Activated CD8-positive, alpha-beta memory T cell treated with anti-CD3 and anti-CD28 coated beads, Interleukin-2, amount 50 U/mL, for 4 hours (primary cell): Measurements from ENCODE around the gene PLK3.
A peak's percentile ranks its signal among the peaks of the same experiment; 100 is the strongest.
"Not testable (repeated sequence)": the region's sequence is repeated elsewhere in the genome, so short reads cannot be mapped to it uniquely, and the experiment has no call there.

ENCODE experiments used
- DNase-seq: peaks from one replicate; pipeline ENCODE4 v3.0.0-alpha.2; 2020

Gene PLK3

GRCh38 chr1:44788120-44788860 is 11.9 kb upstream of the PLK3 start, which contains the start of gene BEST4:
TSS of gene BEST4 (minus strand) at chr1:44788170. CDS start at chr1:44787705, 465 bp downstream.
- no peak for DNase-seq

- DNase-seq = no peak
These were observed 9.0 kb upstream of the PLK3 start for GRCh38 chr1:44790968-44791801.

- peak; percentile 3 for DNase-seq
These were observed 7.3 kb upstream of the PLK3 start for GRCh38 chr1:44792736-44793502.

GRCh38 chr1:44797886-44798285 is 2.3 kb upstream of the PLK3 start:
- DNase-seq = not testable (repeated sequence)

DNA sequence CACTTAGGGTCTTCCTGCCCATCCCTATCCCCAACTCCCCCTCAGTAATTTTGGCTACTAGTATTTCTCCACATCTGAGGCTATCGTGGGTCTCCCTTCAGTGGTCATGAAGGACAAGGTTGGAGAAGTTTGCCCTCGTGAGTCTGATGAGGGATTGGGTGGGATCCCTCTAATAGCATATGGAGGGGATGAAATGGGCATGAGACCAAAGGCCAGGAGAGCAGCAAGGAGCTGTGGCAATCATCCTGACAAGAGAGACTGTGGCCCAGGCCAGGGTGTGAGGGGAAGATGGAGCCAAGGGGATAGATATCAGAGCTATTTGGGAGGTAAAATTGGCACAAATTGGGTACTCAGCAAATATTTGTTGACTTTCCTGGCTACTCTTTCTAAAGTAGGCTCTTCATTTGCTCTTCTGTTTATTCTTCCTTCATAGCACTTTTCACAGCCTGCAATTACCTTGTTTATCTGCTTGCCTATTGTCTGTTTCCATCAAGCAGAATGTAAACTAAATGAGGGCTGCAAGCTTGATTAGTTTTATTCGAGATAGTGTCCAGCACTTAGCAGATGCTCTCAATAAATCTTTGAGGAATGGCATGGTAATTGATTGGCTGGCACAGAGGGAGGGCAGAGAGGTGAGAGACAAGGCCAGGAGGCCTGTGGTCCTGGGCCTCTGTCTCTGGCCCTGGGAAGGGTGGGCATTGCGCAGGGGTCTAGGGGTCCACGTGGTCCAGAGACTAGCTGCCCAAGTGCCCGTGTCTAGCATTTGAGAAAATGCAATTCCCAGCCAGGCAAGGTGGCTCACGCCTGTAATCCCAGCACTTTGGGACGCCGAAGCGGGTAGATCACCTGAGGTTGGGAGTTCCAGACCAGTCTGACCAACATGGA is 1.5 kb upstream of the PLK3 start:
- DNase-seq = no peak

GRCh38 chr1:44801491-44802305 is 1.5 kb downstream of the PLK3 start:
- DNase-seq = no peak

DNA sequence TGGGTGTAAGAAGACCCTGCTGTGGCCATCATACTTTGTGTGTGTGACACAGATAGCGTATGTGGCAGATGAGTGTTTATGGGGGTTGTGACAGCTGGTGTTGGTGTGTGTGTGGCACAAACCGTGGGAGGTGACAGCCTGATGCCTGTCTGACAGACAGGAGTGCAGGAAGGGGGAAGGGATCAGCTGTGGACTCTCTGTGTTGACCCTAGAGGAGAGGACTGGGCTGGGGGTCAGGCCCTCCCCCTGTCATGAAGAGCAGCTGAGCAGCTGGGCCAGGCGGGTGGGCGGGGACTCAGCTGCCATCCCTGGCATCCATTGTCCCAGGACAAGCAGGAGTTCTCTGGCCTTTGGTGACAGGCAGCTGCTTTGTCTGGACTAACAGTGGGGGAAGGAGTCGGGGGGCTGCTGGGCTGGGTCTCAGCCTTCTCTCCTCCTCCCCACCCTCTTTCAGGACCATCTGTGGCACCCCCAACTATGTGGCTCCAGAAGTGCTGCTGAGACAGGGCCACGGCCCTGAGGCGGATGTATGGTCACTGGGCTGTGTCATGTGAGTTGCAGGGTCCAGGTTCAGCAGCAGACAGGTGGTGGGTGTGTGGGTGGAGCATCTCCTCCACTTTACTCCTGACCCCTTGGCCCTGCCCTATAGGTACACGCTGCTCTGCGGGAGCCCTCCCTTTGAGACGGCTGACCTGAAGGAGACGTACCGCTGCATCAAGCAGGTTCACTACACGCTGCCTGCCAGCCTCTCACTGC is 2.3 kb downstream of the PLK3 start:
- DNase-seq = no peak

- DNase-seq = no peak
These were observed 2.8 kb downstream of the PLK3 start for GRCh38 chr1:44803062-44803311.

DNA sequence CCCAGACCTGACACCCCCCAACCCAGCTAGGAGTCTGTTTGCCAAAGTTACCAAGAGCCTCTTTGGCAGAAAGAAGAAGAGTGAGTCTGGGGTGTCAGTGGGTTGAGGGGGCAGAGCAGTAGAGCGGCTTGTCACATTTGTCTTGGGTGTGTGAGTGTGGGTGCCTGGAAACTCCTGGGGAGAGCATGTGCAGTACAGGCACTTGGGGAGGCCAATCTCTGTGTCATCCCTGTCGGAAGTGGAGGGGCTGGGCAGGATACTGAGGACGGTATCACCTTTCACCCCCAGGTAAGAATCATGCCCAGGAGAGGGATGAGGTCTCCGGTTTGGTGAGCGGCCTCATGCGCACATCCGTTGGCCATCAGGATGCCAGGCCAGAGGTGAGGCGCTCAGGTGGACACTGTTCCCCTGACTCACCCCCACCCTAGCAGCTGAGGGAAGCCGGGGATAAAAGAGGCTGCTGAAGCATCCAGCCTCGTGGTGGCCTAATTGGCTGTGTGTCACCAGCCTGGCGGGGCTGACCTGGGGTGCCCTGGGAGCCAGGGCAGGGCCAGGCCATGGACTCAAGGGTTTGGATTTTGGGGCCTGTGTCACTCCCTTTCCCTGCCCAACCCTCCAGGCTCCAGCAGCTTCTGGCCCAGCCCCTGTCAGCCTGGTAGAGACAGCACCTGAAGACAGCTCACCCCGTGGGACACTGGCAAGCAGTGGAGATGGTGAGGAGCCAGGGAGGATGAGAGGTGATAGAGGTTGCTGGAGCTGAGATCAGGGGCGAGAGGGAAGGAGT is 3.3 kb downstream of the PLK3 start:
- DNase-seq = no peak

GRCh38 chr1:44805311-44806024 is 5.3 kb downstream of the PLK3 start:
- no peak for DNase-seq

DNA sequence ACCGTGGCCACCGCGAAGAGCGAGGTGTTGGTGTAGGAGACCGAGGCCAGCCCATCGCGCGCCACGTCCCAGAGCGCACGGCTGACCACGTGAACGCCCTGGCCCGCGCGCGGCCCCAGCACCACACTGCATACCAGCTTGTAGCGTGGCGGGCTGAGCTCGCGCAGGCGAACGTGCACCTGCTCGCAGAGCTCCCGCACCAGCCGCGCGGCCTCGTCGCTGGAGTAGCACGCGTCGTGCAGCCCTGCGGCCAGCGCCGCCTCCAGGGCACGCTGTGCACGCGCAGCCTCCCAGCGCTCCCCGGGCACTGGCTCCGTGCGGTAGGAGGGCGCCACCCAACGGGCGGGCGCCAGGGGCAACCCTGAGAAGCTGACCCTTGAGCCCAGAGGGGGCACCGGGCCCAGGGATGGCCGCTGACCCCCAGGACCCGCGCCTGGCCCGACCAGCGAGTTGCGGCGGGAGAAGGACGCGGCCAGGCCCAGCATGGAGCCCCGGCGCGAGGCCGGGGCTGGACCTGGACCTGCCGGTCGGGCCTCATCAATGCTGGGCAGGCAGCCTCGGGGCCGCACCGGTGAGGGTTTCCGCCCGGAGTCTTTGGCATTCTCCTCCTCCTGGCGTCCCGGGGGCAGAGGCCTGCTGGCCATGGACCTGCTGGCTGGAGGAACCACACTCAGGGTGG is 6.0 kb downstream of the PLK3 start:
- DNase-seq = no peak

GRCh38 chr1:44806704-44807363 is 6.7 kb downstream of the PLK3 start, which contains the start of gene DYNLT4:
TSS of gene DYNLT4 (minus strand) at chr1:44807351. CDS start at chr1:44806668, 683 bp downstream.
- no peak for DNase-seq

DNA sequence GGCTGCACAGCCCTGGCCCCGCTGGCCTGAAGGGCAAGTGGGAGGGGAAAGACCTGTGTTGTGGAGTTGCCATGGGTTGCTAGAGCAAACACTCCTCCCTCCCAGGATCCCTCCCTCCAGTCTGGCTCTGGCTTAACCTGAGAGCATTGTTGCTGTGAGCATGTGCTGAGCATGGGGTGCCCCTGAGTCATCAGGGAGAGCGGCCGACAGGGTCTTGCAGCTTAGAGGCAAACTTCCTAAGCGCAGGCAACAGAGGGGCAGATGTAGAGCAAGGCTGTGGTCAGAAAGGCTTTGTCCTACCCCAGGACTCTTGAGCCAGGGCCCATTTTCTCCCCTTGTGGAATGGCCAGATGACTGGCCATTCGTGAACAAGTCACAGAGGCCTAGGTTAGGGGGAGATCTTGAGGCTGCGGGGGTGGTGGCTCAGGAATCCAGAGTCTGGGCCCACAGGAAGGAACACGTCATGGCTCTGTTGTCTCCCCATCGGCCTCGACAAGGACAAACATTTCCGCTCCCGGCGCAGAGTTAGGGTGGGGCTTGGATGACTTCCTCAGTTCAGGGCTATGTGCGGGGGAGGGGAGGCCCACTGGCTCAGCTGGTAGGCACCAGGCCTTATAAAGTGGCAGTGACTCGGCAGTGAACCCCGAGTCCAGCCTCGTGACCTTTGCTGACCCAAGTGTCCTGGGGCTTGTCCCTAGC is 7.3 kb downstream of the PLK3 start:
- DNase-seq = peak; percentile 87

- peak; percentile 68 for DNase-seq
These were observed 8.1 kb downstream of the PLK3 start, which contains the start of gene BTBD19 for GRCh38 chr1:44808063-44808937. TSS of gene BTBD19 (plus strand) at chr1:44808523. CDS start at chr1:44808821, 298 bp downstream.

- peak; percentile 84 for DNase-seq
These were observed 9.1 kb downstream of the PLK3 start for GRCh38 chr1:44808938-44809917.
